ENCODE results near the gene TNFRSF14.

Gene TNFRSF14

GRCh38 chr1:2560299-2561073 lies 4.3 kb downstream of the TNFRSF14 start:
- Histone ChIP-seq H3K79me2 (ENCODE audit: insufficient read depth, low read length) (no peaks in the 10 kb centered on the region), H2AFZ (ENCODE audit: low read depth, low read length, severe bottlenecking) (no peak overlapping the region), H3K27ac (ENCODE audit: low read depth, low read length) (no peak overlapping the region), H3K9me2 (replicated peaks; ENCODE audit: insufficient read depth, low read length) (no peaks in the 10 kb centered on the region), H3K36me3 (ENCODE audit: low read length) (no peaks in the 10 kb centered on the region), H3F3A (ENCODE audit: insufficient read depth) (no peaks in the 10 kb centered on the region), H4K20me1 (ENCODE audit: low read depth, low read length) (no peaks in the 10 kb centered on the region), H3K9me3 (ENCODE audit: insufficient read depth, low read length) (no peaks in the 10 kb centered on the region), H3K4me2 (ENCODE audit: low read depth, low read length, poor library complexity, severe bottlenecking) (no peak overlapping the region), H3K4me3 (ENCODE audit: insufficient read depth, low read length, poor library complexity, severe bottlenecking) (no peak overlapping the region), H3K27me3 (ENCODE audit: low read length) (no peaks in the 10 kb centered on the region), H3K9ac (ENCODE audit: low read length) (no peak overlapping the region)
- TF ChIP-seq EZH2phosphoT487 (conservative IDR thresholded peaks at IDR 0.05; ENCODE audit: low read length) (no peak), CTCF (IDR thresholded peaks at IDR 0.05; ENCODE audit: insufficient read depth, low read length, poor library complexity, severe bottlenecking) (no peak)

- H4K20me1 ChIP-seq (ENCODE audit: low read depth, low read length) = no peaks in the 10 kb centered on the region
- H3K27me3 ChIP-seq (ENCODE audit: low read length) = no peaks in the 10 kb centered on the region
- no peaks in the 10 kb centered on the region for H3F3A ChIP-seq (ENCODE audit: insufficient read depth)
- H3K79me2 ChIP-seq (ENCODE audit: insufficient read depth, low read length) = no peaks in the 10 kb centered on the region
- TF ChIP-seq CTCF (IDR thresholded peaks at IDR 0.05; ENCODE audit: insufficient read depth, low read length, poor library complexity, severe bottlenecking) (no peak), EZH2phosphoT487 (conservative IDR thresholded peaks at IDR 0.05; ENCODE audit: low read length) (no peak)
- H3K9ac ChIP-seq (ENCODE audit: low read length) = no peak overlapping the region
- no peaks in the 10 kb centered on the region for H3K36me3 ChIP-seq (ENCODE audit: low read length)
- H3K4me2 ChIP-seq (ENCODE audit: low read depth, low read length, poor library complexity, severe bottlenecking) = no peak overlapping the region
- no peaks in the 10 kb centered on the region for H3K9me3 ChIP-seq (ENCODE audit: insufficient read depth, low read length)
- H3K27ac ChIP-seq (ENCODE audit: low read depth, low read length) = no peak overlapping the region
- H3K9me2 ChIP-seq (replicated peaks; ENCODE audit: insufficient read depth, low read length) = no peaks in the 10 kb centered on the region
- no peak overlapping the region for H2AFZ ChIP-seq (ENCODE audit: low read depth, low read length, severe bottlenecking)
- no peak overlapping the region for H3K4me3 ChIP-seq (ENCODE audit: insufficient read depth, low read length, poor library complexity, severe bottlenecking)
Measured at GRCh38 chr1:2561446-2561845, 5.3 kb downstream of the TNFRSF14 start.

GRCh38 chr1:2561898-2562895 lies 6.0 kb downstream of the TNFRSF14 start:
- H3K36me3 ChIP-seq (ENCODE audit: low read length) = no peaks in the 10 kb centered on the region
- TF ChIP-seq CTCF (IDR thresholded peaks at IDR 0.05; ENCODE audit: insufficient read depth, low read length, poor library complexity, severe bottlenecking) (no peak), EZH2phosphoT487 (conservative IDR thresholded peaks at IDR 0.05; ENCODE audit: low read length) (no peak)
- H3K27ac ChIP-seq (ENCODE audit: low read depth, low read length) = no peak overlapping the region
- no peak overlapping the region for H3K9ac ChIP-seq (ENCODE audit: low read length)
- no peak overlapping the region for H2AFZ ChIP-seq (ENCODE audit: low read depth, low read length, severe bottlenecking)
- H3K9me3 ChIP-seq (ENCODE audit: insufficient read depth, low read length) = no peaks in the 10 kb centered on the region
- no peaks in the 10 kb centered on the region for H4K20me1 ChIP-seq (ENCODE audit: low read depth, low read length)
- H3K4me3 ChIP-seq (ENCODE audit: insufficient read depth, low read length, poor library complexity, severe bottlenecking) = no peak overlapping the region
- no peaks in the 10 kb centered on the region for H3K79me2 ChIP-seq (ENCODE audit: insufficient read depth, low read length)
- H3K4me2 ChIP-seq (ENCODE audit: low read depth, low read length, poor library complexity, severe bottlenecking) = no peak overlapping the region
- H3K27me3 ChIP-seq (ENCODE audit: low read length) = no peaks in the 10 kb centered on the region
- H3F3A ChIP-seq (ENCODE audit: insufficient read depth) = no peaks in the 10 kb centered on the region
- H3K9me2 ChIP-seq (replicated peaks; ENCODE audit: insufficient read depth, low read length) = no peaks in the 10 kb centered on the region
